Measurements from ENCODE around the gene CDK6.
"Not testable (repeated sequence)": the region's sequence is repeated elsewhere in the genome, so short reads cannot be mapped to it uniquely, and the experiment has no call there.

CDK6 gene

DNA sequence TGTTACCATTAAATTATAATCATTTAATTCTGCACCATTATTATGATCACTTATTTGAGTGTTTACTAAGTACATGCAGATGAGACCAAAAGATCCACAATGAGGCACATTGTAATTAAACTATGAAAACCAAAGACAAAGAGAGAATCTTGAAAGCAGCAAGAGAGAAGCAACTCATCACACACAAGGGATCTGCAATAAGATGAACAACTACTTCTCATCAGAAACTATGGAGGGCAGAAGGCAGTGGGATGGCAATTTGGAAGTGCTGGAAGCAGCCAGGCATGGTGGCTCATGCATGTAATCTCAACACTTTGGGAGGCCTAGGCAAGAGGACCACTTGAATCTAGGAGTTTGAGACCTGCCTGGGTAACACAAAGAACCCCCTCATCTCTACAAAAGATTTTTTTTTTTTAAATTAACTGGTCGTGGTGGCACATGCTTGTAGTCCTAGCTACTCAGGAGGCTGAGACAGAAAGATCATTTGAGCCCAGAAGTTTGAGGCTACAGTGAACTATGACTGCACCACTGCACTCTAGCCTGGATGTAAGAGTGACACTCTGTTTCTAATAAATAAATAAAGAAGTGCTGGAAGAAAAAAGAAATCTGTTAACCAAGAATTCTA is 47.7 kb downstream of the CDK6 start:
- peak; percentile 50 for DNase-seq

DNA sequence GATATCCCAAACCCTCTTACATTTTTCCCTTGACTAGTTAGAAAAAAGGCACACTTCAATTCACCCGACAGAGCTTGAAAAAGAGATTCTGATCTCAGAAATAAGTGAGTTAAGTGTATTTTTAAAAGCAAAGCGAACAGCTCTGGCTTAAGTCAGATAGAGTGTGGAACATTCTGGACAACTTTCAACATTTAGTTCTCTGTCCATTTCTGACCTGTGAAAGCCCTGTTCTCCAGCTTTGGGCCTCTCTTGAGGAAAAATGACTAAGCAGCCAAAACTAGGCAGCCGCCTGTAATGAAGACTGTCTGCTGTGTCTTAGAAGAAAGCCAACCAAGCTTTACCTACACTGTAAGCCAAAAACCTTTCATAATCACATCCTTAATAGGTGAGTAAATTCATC is 50.5 kb downstream of the CDK6 start:
- DNase-seq, result no peak

DNA sequence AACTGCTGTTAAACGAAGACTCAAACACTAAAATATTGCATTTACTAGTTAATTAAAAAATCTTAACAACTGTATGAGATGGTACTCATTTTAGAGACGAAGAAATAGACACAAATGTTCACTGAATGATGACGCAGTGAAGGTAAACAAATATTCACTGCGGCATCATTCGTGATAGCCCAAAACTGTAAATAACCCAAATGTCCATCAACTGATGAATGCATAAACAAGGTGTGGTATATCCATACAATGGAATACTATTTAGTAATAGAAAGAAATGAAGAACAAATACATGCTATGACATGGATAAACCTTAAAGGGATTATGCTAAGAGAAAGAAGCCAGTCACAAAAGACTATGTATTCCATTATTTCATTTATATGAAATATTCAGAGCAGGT is 51.4 kb downstream of the CDK6 start:
- DNase-seq, result no peak

DNA sequence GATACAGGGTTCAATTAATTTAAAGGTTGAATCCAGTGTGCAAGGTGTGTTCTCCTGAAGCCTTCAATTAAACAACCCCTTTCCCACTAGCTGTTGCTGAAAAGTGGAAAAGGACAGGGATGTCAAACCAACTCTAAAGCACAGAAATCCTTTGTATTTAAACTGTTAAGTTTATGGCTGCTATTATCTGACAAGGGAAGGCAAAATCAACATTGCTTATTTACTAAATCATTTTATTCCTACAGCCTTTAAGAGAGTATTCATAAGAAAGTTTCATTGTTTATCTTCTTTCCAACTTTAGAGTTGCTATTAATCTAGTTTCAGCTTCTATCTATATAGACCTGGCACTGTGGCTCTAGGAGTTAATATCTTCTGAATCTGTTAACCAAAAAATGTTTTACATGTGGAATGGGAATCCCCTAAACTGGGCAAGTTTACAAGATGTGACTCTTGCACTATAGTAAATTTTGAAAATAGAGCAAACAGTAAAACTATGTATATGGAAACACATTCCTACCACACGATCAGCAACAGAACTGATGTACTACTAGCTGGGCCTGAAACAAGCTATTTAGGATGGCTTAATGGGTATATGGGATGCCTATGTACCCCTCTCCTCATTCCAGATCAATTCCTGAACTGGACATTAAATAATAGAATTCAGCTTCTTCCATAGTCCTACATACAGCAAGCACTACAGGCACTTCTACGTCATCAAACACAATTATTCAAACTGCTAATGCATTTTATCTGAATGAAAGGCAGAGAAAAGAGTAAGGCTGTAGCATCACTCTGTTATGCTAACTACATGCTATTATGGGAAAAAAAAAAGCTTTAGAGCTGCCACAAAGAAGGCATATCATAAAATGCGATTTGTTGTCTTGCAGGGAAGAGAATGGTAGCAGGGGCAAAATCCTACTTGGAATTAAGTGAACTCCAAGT is 52.8 kb downstream of the CDK6 start:
- DNase-seq, result no peak

DNA sequence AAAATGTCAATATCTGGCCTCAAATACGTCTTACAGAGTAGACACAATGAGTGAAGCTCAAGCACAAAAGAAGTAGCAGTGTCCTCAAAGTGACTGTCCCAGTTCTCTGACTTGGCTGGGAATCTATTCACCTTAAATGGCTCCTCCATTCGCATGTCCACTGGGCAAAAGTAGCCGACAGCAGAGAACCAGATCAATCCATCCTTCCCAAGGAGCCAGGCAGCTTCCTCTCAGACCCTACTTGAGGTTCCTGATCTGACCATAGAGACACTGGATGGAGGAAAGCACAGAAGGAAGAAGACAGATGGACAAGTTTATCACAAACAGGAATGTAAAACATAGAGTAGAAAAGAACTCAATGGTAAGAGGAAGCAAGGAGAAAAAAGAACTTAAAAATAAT is 53.5 kb downstream of the CDK6 start:
- no peak for DNase-seq

DNA sequence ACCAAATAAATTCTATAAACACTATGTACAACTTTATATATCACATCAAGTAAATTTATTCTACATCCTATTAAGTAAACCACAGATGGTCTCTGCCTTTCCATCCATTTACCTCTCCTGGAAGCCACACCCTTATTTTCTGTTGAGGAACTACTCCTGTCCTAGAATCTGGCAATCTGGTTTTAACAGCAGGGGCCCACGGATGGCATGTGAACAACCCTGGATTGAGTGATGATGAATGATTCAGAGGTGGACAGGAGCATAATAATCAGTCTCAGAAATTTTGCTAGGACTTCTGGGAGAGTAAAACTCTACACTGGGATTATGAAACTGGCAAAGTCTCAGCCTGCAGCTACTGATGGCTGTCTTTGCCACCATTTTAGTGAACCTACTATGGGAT is 54.1 kb downstream of the CDK6 start:
- no peak for DNase-seq

DNA sequence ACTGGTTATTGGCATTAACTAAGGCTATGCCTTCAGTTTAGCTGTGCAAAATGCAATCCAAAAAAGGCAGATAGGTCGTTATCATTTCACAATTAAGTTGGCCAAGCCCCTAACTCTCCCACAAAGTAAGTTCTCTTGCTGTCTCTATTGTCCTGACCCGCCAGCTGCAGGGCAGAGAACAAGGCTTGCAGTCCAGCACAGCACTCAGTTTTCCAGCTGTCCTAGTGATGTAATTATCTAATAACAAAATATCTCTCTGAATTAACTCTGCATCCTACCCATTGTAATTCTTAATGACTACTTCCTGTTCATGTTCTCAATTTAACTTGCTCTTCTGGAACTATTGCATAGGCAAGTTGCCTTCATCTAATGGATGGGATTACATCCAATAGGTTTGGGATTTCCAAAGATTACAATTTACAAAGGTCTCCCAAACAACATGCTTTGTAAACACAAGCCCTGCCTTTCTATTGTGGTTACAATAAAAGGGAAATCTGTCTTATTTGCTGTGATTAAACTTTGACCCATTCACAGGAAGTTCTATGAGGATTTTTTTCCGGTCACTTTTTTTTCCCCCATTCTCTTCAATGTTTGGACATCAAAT is 55.2 kb downstream of the CDK6 start:
- peak; percentile 49 for DNase-seq

DNA sequence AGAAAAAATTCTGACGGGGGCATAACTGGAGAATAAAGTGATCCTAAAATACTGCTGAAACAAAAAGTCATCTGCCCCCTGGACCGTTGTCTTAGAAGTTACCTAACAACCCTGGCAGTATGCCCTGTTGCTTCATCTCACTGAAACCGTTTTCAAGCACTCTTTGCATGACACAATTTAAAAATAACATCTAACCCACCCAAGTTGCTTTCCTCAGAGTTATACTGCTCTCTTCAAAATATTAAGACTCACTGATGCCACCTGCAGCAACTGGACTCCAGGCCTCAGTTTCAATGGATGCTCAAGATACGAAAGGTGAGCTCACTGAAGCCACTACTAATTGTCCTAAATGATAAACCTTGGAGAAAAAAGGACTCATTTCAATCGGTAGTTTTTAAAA is 57.4 kb downstream of the CDK6 start:
- DNase-seq, result peak; percentile 83

DNA sequence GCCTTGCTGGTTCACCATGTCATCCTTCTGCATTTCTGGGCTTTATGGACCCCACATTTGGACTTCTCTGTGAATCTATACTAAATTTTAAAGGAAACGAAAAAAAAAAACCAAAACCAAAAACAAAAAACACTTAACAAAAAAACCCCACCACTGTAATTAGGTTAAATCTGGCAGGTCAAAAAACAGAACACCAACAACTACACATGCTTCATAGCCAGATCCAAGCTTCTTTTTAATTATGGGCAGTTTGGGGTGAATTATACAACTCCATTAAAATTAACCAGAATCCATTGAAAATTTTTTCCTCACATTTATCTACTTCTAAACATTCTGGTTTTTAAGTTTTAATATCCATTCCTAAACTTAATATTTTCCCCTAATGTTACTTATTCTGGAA is 58.4 kb downstream of the CDK6 start:
- no peak for DNase-seq

DNA sequence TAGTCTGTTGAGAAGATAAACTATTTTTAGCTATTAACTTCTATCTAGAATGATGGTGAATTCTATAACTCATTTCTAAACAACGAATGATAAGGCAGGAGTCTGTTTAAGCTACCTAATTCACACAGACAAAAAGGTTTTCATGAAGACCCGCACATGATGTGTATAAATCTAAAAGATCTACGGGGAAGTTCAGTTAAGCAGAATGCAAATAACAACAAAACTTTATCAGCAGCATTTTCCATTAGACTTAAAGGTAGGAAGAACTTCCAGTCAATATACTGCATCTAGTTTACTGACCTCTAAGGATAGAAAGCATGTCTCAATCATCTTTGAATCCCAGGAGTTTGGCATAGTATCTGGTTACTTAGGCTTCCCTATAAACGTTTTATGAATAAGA is 62.6 kb downstream of the CDK6 start:
- DNase-seq, result no peak

DNA sequence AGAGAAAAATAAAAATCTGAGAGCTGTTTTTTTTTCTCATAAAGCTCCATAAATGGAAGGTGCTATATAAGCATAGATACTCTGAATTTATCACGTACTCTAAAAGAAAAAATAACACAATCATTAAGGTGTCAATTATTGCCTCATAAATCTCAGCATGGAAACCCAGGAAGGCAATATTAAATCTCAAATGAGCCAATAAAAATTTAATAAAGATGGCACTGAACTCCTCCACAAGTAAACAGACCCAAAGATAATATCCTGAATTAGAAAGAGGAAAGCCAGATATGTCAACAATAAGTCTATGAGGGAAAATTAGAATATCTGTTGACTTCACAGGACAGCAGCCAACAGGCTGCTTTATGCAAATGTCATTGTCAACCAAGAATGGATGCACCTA is 66.5 kb downstream of the CDK6 start:
- no peak for DNase-seq

DNA sequence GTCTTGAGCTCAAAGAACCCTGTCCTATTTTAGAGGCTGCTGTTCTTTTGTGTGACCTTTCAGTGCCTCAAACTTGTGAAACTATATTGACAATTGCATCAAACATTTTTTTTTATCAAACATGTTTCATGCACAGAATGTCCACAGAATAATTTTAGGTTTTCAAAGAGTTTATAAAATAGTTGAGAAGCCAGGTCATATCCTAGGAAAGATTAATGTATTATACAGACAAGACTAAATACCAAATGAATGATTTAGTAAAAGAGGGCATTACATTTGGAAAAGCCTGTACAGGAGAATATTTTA is 67.0 kb downstream of the CDK6 start:
- DNase-seq, result no peak

DNA sequence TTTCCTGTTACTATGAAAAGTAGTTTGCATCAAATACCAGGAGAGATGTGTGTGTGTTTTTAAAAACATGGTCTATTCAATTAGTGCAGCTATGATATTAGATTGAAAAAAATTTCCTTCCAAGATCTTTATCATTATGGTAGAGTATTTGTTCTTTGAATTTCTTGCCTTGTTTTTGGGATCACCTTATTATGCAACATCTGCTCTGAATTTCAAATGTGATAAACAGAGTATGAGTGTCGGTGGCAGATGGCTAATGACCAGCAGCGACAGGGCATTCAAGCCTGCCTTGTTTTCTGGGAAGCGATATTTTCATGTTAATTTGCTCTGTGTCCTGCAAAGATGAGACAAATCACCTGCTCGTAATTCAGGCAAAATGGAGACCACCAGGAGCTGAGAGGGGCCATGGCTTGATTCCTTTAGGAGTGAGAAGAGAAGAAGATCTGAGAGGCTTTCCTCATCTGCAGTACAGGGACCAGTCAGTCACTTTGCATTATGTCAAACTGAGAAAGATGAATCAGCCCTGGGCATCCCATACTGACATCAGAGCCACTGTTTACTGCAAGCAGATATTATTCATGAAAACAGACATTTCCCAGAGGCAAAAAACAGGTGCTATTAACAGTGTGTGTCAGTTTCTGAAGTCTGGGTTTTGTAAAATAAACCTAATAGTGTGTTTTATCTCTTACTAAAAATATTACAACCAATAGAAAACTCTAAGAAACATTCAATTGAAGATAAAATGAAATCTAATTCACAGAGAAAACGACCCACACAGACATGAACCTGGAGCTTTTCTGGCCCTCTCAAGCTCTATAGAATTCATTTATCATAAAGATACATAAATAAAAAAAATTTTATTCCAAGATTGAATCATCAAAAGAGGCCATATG is 67.6 kb downstream of the CDK6 start:
- no peak for DNase-seq

DNA sequence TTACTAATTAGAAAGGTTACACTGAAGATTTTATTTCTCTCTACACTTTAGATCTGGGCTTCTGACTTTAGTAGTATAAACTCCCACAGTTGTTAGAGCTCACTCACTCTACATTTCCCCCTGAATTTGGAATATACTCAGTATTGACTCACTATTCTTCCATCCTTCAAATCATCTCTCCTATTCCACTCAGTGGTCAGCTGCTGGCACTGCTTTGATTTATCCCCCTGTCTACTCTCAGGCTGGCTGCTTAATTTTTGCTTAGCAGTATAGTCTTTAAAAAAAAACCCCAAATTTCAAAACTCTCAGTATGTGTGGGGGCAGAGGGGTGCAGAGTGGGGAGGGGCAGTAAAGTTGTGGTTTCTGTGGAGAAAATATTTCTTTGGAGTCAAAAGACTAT is 68.9 kb downstream of the CDK6 start:
- DNase-seq, result no peak

DNA sequence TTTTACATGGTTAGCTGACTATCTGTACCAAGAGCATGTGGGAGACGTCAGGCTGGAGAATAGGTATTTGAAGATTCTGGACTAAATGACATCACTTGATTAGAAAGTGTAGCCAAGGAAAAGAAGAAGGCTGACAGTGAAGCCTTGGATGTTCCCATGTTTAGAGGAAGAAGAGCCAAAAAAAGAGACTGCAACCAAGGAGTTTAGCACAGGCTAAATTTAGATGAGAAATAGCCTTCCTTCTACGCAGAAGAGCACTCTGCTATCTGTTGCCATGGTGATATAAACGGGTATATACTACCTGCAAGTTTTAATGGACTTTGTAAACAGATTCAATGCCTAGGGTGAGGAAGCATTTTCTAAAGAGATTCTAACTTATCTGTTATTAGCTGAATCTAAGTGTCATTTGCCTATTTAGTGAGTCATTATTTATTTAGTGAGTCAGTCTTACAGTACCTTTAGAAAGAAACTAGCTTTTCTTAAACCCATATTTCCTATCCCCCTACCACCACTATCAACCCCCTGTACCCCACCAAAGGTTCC is 69.8 kb downstream of the CDK6 start:
- no peak for DNase-seq

DNA sequence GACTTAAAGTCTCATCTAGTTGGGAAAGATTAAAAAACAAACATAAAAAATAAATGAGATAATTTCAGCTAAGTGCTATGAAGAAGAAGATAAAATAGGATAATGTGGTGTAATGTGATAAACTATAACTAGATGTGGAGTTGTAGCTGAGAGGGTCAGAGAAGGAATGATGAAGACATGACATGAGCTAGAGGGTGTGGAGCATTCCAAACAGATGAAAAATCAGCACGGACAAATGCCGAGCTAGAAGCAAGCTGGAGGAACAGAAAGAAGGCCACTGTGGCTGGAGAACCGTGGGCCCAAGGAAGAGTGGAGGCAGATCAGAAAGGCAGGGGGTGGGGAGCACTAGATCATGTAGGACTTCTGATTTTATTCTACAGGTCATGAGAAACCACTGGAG is 70.6 kb downstream of the CDK6 start:
- no peak for DNase-seq

DNA sequence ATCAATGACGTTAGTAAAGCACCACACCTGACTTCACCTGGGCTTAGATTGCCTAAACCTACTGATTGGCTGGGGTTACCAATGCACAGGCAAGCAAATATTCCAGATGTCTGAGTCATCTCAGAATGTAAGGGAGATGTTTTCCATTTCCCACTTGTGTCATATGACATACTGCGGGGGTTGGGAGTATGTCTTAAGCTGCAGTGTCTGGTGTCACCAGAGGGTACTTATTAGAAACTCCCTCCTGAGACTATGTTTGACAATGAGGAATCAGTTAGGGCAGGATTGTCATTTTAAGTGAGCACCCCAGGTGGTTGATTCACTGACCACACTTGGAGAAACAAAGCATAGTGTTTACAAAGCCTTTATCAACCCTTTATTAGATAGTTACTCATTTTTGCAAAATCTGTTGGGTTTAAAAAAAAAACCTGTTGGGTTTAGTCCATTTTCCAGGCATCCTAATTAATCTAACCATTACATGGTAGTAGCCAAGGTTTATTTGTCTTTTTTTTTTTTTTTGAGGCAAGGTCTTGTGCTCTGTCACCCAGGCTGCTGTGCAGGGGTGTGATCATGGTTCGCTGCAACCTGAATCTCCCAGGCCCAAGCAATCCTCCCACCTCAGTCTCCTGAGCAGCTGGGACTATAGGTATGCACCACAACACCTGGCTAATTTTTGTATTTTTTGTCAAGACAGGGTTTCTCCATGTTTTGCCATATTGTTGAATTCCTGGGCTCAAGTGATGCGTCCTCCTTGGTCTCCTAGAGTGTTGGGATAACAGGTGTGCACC is 72.5 kb downstream of the CDK6 start:
- DNase-seq, result peak; percentile 64

DNA sequence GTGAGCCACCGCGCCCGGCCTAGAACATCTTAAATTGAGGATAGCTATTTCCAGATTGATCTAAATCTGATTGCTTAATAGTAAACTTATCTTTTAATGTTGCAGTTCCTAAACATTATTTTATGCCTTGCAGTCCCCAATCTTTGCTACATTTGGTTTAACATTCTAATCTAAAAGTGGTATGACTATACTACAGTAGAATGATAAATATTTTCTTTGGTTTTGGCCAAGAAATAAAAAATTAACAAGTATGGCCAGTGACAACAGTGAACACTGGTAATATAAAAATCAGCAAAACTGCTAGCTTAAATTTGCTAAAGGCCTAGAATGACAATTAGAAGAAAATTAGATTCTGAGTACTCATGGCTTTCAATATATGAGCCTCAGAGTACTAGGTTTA is 73.5 kb downstream of the CDK6 start:
- DNase-seq, result no peak

DNA sequence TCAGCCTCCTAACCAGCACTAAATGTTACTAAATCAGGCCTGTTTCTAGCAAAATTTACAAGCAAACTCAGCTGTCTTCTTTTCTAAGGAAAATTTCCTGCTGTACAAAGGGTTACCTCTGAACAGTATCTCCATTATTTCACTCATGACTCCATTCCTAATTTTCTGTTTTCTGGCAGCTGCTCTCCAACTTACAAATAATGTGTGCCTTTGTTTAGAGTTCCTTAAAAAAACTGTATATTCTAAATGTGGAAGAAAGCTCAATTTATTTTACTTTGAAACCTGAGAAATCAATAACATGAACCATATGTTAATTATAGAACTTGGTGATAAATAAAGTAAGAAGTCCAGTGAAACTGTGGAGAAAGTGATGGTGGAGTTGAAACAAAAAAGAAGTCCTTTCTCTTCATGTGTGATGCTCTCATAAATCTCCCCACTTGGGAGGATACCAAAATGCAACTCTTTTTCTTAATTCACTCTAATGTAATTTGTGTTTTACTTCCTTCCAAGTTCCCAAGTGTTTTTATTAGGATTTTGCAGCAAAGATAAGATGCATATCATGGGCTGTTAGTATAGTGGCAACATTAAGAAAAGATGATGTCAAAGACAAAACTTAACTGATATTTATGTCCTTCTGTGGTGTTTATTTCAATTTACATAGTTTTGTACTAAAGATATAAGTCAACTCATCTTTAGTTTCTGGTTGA is 74.8 kb downstream of the CDK6 start:
- DNase-seq, result no peak

DNA sequence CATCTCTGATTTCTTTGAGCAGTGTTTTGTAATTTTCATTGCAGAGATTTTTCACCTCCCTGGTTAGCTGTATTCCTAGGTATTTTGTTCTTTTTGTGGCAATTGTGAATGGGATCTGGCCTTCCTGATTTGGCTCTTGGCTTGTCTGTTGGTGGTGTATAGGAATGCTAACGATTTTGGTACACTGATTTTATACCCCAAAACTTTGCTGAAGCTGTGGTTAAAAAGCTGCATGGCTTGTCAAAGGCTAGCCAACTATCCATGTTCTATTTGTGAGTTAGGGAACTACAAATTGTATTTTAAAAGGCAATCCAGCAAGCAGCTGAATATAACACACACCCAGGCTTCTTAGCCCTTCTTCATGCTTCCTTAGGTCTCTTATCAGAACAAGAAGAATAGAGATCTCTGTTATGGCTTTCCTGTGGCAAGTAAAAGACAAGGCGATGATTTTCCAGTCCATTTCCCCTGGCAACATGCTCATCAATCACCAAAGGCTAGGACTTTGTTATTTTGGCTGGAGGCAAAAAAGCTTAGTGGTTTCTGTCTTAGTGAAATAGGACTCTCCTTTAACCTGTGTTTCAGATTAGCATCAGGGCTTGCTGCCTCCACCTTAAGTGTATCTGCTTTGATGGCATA is 77.5 kb downstream of the CDK6 start:
- DNase-seq, result no peak

DNA sequence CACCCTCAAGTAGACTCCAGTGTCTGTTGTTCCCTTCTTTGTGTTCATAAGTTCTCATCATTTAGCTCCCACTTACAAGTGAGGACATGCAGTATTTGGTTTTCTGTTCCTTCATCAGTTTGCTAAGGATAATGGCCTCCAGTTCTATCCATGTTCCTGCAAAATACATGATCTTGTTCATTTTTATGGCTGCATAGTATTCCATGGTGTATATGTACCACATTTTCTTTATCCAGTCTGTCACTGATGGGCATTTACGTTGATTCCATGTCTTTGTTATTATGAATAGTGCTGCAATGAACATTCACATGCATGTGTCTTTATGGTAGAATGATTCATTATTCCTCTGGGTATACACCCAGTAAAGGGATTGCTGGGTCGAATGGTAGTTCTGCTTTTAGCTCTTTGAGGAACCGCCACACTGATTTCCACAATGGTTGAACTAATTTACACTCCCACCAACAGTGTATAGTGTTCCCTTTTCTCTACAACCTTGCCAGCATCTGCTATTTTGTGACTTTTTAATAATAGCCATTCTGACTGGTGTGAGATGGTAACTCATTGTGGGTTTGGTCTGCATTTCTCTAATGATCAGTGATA is 79.0 kb downstream of the CDK6 start:
- not testable (repeated sequence) for DNase-seq
